ENCODE data around the gene AEBP1.

The AEBP1 gene

GRCh38 chr7:44106311-44107065, 2.3 kb downstream of the AEBP1 start:
- no peak for DNase-seq

DNA sequence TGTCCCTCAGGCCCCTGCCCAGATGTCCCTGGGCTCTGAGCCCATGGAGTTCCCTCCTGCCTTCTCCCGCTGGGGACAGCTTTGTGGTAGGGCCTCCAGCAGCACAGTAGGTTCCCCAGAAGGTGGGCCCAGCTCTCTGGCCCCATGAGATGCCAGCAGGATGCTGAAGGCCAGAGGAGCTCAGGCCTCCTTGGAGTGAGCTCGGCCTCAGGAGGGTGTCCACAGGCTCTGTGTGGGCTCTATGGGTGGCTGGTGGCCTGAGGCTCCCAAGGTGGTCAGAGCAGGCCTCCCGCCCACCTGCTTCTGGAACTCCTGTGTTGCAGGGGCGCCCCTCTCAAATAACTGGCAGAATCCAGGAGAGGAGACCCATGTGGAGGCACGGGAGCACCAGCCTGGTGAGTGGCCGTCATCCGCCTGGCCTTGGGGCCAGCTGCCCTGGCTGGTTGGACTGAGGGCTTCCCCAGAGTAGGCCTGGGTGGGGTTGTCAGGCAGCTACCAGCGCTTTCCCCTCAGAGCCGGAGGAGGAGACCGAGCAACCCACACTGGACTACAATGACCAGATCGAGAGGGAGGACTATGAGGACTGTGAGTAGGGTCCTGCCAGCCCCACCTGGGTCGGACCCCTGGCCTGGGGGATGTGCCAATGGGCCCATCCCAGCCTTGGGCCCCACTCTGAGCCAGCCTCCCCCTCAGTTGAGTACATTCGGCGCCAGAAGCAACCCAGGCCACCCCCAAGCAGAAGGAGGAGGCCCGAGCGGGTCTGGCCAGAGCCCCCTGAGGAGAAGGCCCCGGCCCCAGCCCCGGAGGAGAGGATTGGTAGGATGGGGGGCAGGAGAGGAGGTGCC, 3.2 kb downstream of the AEBP1 start:
- DNase-seq = no peak

- DNase-seq = no peak
Observed at GRCh38 chr7:44107961-44108767, 4.0 kb downstream of the AEBP1 start.

GRCh38 chr7:44108768-44109750, 4.9 kb downstream of the AEBP1 start:
- DNase-seq = no peak

GRCh38 chr7:44109991-44110390, 5.8 kb downstream of the AEBP1 start:
- no peak for DNase-seq

GRCh38 chr7:44110719-44111635, 6.8 kb downstream of the AEBP1 start:
- DNase-seq = no peak

DNA sequence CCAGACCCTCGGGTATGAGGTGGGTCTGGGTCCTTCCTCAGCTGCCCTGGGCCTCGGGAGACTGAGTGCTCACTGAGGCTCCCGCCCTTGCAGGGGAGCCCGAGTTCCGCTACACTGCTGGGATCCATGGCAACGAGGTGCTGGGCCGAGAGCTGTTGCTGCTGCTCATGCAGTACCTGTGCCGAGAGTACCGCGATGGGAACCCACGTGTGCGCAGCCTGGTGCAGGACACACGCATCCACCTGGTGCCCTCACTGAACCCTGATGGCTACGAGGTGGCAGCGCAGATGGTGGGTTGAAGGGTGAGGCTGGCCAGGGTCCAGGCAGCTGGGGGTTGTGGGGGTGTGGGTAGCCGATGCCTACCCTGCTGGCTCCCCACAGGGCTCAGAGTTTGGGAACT, 7.6 kb downstream of the AEBP1 start:
- DNase-seq = no peak

DNA sequence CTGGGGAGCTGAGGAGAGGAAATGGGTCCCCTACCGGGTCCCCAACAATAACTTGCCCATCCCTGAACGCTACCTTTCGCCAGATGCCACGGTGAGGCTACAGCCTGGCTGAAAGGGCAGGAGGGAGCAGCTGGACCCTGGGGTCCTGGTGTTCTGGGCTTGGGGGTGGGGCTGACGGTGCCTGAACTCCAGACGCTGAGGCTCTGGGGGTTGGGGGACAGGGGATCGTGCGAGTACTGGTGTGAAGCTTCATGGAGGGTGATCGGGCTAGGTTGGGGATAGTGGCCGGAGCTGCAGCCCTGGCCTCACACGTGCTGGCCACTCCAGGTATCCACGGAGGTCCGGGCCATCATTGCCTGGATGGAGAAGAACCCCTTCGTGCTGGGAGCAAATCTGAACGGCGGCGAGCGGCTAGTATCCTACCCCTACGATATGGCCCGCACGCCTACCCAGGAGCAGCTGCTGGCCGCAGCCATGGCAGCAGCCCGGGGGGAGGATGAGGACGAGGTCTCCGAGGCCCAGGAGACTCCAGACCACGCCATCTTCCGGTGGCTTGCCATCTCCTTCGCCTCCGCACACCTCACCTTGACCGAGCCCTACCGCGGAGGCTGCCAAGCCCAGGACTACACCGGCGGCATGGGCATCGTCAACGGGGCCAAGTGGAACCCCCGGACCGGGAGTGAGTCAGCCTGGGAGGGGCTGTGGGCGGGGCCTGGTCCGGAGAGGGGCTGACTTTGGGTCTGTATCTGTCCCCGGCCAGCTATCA, 8.3 kb downstream of the AEBP1 start:
- DNase-seq = no peak

DNA sequence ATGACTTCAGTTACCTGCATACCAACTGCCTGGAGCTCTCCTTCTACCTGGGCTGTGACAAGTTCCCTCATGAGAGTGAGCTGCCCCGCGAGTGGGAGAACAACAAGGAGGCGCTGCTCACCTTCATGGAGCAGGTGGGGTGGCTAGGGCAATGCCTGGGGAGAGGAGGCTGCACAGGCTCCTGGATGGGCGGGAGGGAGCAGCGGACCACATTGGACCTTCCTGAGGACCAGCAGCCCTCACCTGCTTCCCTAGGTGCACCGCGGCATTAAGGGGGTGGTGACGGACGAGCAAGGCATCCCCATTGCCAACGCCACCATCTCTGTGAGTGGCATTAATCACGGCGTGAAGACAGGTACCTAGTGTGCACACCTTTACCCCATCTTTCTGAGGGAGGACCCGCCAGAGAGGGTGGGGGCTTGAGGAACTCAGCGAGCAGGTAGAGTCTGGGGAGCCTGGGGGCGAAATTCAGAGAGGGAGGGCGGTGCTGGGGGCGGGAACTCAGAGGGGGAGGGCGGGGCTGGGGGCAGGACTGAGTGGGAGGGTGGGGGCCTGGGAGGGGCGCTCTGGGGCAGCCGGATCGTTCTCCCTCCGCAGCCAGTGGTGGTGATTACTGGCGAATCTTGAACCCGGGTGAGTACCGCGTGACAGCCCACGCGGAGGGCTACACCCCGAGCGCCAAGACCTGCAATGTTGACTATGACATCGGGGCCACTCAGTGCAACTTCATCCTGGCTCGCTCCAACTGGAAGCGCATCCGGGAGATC, 9.0 kb downstream of the AEBP1 start:
- no peak for DNase-seq

DNA sequence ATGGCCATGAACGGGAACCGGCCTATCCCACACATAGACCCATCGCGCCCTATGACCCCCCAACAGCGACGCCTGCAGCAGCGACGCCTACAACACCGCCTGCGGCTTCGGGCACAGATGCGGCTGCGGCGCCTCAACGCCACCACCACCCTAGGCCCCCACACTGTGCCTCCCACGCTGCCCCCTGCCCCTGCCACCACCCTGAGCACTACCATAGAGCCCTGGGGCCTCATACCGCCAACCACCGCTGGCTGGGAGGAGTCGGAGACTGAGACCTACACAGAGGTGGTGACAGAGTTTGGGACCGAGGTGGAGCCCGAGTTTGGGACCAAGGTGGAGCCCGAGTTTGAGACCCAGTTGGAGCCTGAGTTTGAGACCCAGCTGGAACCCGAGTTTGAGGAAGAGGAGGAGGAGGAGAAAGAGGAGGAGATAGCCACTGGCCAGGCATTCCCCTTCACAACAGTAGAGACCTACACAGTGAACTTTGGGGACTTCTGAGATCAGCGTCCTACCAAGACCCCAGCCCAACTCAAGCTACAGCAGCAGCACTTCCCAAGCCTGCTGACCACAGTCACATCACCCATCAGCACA, 9.7 kb downstream of the AEBP1 start:
- DNase-seq = no peak

DNA sequence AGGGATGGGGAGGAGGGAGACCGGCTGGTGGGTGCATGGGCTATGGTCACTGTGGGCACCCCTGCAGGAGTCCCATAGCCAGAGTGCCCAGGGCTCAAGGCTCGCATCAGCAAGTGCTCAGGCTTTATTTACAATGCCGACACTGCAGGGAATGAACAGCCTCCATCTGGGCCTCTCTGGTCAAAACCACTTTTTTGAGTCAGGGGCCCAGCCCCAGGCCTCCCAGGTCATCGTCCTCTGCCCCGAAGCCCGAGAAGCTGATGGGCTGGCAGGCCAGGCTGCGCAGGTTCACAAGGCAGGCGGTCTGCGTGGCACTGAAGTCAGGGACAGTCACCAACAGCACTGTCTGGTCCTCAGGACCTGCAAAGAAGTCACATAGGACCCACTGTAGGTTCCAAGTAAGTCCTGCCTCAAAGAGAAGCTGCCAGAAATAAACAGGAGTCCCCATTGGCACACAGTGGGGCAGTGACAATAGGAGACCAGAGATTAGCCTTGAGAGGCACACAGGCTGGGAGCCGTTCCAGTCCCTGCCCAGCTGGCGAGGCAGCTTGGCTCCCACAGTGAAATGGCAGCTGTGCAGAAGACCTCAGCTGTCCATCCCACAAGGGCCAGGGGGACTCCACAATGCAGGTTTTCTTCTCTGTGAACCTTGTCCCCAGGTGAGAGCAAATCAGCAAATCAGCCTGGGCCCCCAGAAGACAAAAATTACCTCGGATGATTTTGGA, 10.6 kb downstream of the AEBP1 start:
- DNase-seq = no peak

- no peak for DNase-seq
Observed at GRCh38 chr7:44116087-44116788, 12.1 kb downstream of the AEBP1 start.

DNA sequence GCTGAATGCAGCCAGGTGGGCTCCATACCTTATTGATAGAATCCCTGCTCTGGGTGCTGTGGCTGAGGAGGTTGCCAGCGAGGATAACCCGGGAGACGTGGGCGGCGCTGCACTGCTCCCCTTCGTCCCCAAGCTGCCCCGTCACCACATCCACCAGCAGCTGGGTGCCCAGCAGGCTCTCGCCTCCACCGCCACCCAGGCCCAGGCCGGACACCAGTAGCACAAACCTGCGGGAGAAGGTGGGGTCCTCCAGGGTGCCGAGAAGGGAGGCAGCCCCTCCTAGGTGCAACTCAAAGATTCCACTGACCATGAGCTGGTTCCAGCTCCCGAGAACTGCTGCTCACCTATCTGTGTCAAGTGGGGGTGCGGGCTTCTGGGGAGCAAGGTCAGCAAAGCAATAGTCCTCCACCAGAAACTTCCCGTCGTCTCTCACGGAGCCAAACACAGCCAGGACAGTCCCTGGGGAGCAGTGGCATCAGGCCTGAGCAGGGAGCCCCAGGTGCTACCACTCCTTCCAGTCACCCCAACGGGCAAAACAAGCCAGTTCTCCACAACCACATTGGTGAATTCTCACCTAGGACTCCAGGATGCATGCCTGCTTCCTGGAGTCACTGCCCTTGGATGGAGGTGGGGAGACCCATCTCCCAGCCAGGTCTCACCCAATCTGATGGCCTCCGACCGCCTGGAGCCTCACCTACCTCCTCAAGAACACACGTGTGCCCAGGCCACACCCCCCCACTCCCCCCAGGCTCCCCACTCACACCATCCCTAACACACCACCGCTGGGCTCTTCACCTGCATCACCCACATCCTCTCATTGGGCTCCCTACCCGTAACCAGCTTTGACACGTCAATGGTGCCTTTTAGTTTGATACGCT, 12.9 kb downstream of the AEBP1 start:
- DNase-seq = no peak

- no peak for DNase-seq
Observed at GRCh38 chr7:44117801-44118429, 13.8 kb downstream of the AEBP1 start.

GRCh38 chr7:44119829-44120380, 15.8 kb downstream of the AEBP1 start:
- DNase-seq = no peak

DNA sequence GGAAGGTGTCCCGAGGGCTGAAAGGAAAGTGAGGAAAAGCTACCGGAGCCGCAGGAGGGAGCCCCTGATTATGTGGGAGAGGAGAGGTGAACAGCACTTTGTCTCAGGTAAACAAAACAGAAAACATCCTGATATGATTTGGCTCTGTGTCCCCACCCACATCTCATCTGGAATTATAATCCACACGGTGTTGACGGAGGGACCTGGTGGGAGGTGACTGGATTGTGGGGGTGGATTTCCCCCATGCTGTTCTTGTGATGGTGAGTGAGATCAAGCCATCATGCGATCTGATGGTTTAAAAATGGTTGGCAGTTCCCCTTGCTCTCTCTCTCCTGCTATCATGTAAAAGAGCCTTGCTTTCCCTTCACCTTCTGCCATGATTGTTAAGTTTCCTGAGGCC, 16.2 kb downstream of the AEBP1 start:
- DNase-seq = no peak

All from DMS79 (cell line).